Activated CD4-positive, alpha-beta T cell treated with anti-CD3 and anti-CD28 coated beads, Interleukin-2, amount 10 ng/mL, durations not matched to agents 24 days and 14 days (primary cell): ENCODE measurements around the gene PGC. TPM values are rescaled to one million over a fixed set of nuclear protein-coding genes. Genes with fewer than 3 reads are reported as not detected.

Experiments
- DNase-seq: peaks from one replicate; pipeline ENCODE4 v3.0.0; 2022
- H3K27ac Mint-ChIP-seq: one replicate; pipeline ENCODE4 v1.8.0; 2022; ENCODE audit warnings: mild to moderate bottlenecking, mixed read lengths
- H3K27me3 Mint-ChIP-seq: one replicate; pipeline ENCODE4 v1.8.0; 2022; ENCODE audit warnings: mixed read lengths
- H3K36me3 Mint-ChIP-seq: one replicate; pipeline ENCODE4 v1.8.0; 2022; ENCODE audit warnings: low read depth, mild to moderate bottlenecking, mixed read lengths
- H3K4me1 Mint-ChIP-seq: one replicate; pipeline ENCODE4 v1.8.0; 2021; ENCODE audit warnings: mixed read lengths
- H3K4me3 Mint-ChIP-seq: one replicate; pipeline ENCODE4 v1.8.0; 2022; ENCODE audit warnings: mild to moderate bottlenecking, moderate library complexity, mixed read lengths
- H3K9me3 Mint-ChIP-seq: one replicate; pipeline ENCODE4 v1.8.0; 2021; ENCODE audit warnings: mixed read lengths
- intact Hi-C: fragments of 100-400 bp; cut with micrococcal nuclease; formaldehyde crosslinking; loops from one replicate; pipeline ENCODE4 v1.15.1; 2023
- total RNA-seq: library from RNA; stranded (reverse); gene quantifications from 2 replicates; pipeline ENCODE4 v1.2.3, GENCODE V29; 2022

Gene PGC
- total RNA-seq: not detected in 2 replicates

DNA sequence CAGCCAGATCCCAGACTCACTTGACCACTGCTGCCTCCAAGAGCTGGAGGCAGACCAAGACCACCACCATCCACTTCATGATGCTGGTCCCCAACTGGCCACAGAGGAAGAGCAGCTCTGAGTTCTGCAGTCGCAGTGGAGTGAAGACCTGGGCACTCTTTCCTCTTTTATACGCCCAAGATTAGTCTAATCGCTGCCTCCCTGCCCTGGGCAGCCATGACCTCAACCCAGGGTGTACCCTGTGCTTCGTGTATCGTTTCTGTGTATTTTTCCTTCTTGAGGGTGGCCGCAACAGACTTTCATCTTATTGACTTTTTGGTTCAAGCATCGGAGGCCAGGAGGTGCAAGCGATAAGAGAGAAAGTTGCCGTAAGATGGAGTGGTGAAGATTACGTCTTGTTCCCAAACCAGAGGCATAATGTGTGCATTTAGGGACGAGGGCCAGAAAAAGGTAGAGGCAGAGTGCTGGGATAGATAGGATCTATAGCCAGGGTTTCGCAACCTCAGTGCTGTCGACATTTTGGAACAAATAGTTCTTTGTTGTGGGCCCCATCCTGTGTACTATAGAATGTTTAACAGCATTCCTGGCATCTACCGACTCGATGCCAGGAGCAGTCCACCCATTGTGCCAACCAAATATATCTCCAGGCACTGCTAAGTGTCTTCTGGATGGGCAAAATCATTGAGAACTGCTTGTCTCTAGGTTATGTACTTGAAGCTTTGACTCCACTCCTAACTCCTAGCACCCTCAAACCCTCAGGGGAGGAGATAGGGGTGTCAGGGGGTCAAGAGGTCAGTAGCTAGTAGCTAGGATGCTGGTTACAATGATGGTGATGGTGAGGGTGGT lies at the start of gene PGC:
Gene PGC (minus strand): TSS at position 142 of the 846 bp plus-strand sequence. CDS start 63 bp downstream, at position 79.
- no peaks in the 10 kb centered on the region for H3K4me1 Mint-ChIP-seq
- peaks cover 3% of the 10 kb centered on the region for H3K27me3 Mint-ChIP-seq
- no peaks in the 10 kb centered on the region for H3K36me3 Mint-ChIP-seq
- H3K4me3 Mint-ChIP-seq: no peak within 1 kb of the TSS
- no peaks in the 10 kb centered on the region for H3K9me3 Mint-ChIP-seq
- no peak within 1 kb of the TSS for H3K27ac Mint-ChIP-seq
- intact Hi-C loops: no loop called here
- DNase-seq: no peak

DNA sequence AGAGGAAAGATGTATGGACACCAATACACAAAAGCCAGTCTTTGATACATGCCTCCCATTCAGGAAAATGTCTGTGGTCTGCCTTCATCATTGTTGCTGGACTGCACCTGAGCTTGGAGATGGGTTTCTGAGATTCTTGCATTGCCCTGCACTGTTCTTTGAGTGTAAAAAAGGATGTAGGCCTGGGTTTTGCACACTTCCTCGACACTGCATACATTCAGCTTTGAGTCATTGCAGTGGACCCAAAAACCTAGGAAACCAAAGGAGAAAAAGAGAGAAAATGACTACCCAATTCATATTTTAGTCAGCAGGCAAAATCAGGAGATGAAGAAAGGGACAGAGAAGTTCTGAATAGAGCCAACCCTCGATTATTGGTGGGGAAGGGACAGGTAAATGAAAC lies 49.3 kb upstream of the PGC start:
- Mint-ChIP-seq H3K36me3 (peaks cover 15% of the 10 kb centered on the region), H3K27ac (no peak overlapping the region), H3K9me3 (no peaks in the 10 kb centered on the region), H3K4me1 (peaks cover 2% of the 10 kb centered on the region), H3K4me3 (no peak overlapping the region), H3K27me3 (no peaks in the 10 kb centered on the region)
- intact Hi-C loops: no loop called here
- DNase-seq: no peak

DNA sequence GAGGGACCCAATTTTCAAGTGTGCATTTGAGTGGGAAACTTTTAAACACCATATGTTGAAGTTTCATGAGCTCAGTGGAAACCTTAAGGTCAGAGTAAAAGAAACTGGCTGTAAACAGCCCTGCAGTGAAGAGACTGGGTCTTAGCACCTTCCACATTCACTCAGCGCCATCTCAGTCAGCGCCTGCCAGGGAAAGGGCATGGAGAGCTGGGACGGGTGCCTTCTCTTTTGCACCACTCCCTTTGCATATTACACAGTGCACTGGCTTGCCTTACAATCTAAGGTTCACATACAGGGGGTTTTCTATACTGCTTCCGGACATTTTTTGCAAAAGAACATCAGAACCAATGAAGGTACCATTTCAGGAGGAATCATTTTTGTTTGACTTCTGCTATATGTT lies 44.8 kb upstream of the PGC start:
- Mint-ChIP-seq H3K4me3 (no peak overlapping the region), H3K9me3 (no peaks in the 10 kb centered on the region), H3K36me3 (peaks cover 39% of the 10 kb centered on the region), H3K27me3 (no peaks in the 10 kb centered on the region), H3K27ac (no peak overlapping the region), H3K4me1 (peaks cover 8% of the 10 kb centered on the region)
- no peak for DNase-seq
- intact Hi-C loops: no loop called here

DNA sequence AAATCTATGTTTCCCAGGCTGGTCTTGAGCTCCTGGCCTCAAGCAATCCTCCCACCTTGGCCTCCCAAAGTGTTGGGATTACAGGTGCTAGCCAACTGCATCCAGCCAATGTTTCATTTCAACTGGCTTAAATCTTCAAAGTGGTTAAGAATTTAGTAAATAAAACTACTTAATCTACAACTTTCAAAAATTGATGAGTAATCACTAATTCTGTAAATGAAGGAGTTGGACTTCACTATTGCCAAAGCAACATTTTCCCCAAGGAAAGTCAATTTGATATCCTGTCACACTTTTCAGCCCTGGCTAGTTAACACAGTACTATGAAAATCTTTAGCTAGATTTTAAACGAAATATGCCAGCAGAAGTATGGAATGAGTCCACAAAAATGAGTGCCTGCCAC lies 44.1 kb upstream of the PGC start:
- peaks cover 36% of the 10 kb centered on the region for H3K36me3 Mint-ChIP-seq
- intact Hi-C loops: no loop called here
- no peak for DNase-seq
- no peaks in the 10 kb centered on the region for H3K27me3 Mint-ChIP-seq
- no peaks in the 10 kb centered on the region for H3K9me3 Mint-ChIP-seq
- H3K4me3 Mint-ChIP-seq: no peak overlapping the region
- no peak overlapping the region for H3K27ac Mint-ChIP-seq
- peaks cover 6% of the 10 kb centered on the region for H3K4me1 Mint-ChIP-seq

DNA sequence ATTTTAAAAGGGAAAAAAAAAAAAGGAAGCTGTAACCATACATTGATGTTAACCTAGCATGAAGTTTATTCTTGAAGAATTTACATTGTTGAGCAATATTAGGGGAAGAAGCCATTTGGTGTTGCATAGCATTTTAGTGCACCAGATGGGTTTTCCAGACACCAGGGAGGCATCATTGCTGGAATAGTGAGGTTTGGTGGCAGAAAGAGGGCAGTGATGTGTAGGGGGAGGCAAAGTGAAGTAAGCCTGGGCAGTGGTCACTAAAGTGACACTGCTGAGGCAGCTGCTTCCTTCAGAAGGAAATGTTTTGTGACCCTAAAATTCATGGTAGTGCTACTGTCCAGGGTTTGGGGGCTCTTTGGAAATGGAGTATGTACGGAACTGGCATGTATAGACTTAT lies 42.8 kb upstream of the PGC start:
- no peak for DNase-seq
- Mint-ChIP-seq H3K4me3 (no peak overlapping the region), H3K27ac (no peak overlapping the region), H3K9me3 (no peaks in the 10 kb centered on the region), H3K4me1 (peaks cover 8% of the 10 kb centered on the region), H3K27me3 (peaks cover under 1% of the 10 kb centered on the region), H3K36me3 (peaks cover 36% of the 10 kb centered on the region)
- intact Hi-C loops: no loop called here

DNA sequence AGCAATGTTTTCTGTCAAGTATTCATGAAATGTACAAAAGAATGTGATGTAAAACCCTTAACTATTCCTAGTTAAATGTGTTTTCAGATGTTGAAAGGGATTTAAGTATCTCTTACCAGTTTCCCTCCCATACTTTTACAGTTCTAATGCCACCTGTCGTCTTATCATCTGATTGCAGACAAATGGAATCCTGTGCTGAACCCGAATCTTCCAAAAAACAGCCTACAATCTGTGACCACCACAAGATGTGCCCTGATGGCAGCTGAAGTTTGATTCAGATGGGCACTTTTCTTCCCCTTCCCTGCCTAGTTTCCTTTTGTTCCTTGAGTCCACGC lies 42.2 kb upstream of the PGC start:
- DNase-seq: no peak
- Mint-ChIP-seq H3K4me1 (peaks cover 11% of the 10 kb centered on the region), H3K27me3 (peaks cover 6% of the 10 kb centered on the region), H3K9me3 (no peaks in the 10 kb centered on the region), H3K4me3 (peak overlapping the region; percentile 95), H3K27ac (peak overlapping the region; percentile 56), H3K36me3 (peaks cover 36% of the 10 kb centered on the region)
- intact Hi-C loops: loop anchor here (5.0 kb wide), 3 partner anchors 148 to 717 kb away; partner anchors contain the start of genes MRPS10, NFYA and OARD1

DNA sequence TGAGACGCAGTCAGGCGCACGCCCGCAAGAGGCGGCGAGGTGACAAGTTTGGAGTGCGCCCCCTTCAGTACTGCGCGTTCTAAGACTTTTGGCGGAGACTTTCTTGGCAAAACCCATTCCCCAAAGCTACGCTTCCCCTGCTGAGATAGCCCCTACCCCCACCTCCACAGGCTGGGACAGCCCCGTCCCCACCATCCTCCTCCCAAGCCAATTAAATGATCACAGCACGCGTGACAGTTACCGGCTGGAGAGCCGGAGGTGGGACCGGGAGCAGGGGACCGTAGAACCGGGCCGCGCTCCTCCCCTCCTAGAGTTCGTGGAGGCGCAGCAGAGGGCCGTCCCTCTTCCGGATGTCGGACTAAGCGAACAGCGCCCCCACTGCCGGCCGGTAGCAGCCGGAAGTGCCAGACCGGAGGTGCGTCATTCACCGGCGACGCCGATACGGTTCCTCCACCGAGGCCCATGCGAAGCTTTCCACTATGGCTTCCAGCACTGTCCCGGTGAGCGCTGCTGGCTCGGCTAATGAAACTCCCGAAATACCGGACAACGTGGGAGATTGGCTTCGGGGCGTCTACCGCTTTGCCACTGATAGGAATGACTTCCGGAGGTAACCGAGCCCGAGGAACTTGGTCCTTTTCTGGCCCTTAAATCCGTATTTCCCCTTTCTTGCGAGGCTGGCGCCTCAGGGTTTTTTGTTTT lies 40.2 kb upstream of the PGC start, which contains the start of gene TOMM6:
Gene TOMM6 (plus strand): TSS at position 476 of the 699 bp plus-strand sequence. CDS start 4 bp downstream, at position 480.
- H3K9me3 Mint-ChIP-seq: no peaks in the 10 kb centered on the region
- H3K4me3 Mint-ChIP-seq: peak within 1 kb of the TSS; percentile 95
- H3K4me1 Mint-ChIP-seq: peaks cover 12% of the 10 kb centered on the region
- peaks cover 12% of the 10 kb centered on the region for H3K27me3 Mint-ChIP-seq
- H3K36me3 Mint-ChIP-seq: peaks cover 30% of the 10 kb centered on the region
- intact Hi-C loops: loop anchor here (1.0 to 5.0 kb wide), 10 partner anchors 8 to 1092 kb away; partner anchors contain the start of genes BYSL, FRS3, MED20 and MRPS10
- DNase-seq: peak; percentile 99
- H3K27ac Mint-ChIP-seq: peak within 1 kb of the TSS; percentile 98

DNA sequence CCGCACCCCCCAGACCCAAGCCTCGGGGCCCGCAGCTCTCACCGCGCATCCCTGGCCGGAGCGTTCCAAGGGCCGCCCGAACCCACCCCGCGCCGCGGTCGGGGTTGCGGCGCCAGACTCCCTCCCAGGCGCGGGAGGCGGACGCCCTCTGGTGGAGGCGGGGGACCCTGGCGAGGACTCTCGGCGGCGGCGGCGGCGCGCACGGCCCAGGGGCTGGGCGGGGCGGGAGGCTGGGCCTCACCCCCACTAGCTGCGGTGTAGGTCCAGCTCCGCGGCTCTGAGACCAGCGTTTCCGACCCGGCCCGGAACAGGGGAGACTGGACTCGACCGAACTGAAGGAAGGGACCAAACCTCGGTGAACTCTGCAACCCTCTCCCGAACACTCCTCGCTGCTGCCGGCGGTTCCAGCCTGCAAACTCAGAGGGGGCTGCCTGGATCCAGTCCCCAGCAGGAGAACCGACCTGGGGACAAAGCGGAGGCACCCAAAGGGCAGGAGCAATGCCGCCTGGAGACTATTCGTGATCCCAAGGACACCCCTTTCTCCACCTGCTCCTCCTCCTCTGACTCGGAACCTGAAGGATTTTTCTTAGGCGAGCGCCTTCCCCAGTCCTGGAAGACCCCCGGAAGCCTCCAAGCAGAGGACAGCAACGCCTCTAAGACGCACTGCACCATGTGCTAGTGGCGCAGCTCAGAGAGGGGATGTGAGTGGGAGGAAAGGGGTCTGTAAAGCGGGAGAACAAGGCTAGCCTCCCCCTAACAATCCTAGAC lies 39.4 kb upstream of the PGC start:
- peaks cover 14% of the 10 kb centered on the region for H3K27me3 Mint-ChIP-seq
- intact Hi-C loops: loop anchor here (1.0 to 5.0 kb wide), 10 partner anchors 7 to 1093 kb away; partner anchors contain the start of genes BYSL, FRS3, MED20 and MRPS10
- no peaks in the 10 kb centered on the region for H3K9me3 Mint-ChIP-seq

DNA sequence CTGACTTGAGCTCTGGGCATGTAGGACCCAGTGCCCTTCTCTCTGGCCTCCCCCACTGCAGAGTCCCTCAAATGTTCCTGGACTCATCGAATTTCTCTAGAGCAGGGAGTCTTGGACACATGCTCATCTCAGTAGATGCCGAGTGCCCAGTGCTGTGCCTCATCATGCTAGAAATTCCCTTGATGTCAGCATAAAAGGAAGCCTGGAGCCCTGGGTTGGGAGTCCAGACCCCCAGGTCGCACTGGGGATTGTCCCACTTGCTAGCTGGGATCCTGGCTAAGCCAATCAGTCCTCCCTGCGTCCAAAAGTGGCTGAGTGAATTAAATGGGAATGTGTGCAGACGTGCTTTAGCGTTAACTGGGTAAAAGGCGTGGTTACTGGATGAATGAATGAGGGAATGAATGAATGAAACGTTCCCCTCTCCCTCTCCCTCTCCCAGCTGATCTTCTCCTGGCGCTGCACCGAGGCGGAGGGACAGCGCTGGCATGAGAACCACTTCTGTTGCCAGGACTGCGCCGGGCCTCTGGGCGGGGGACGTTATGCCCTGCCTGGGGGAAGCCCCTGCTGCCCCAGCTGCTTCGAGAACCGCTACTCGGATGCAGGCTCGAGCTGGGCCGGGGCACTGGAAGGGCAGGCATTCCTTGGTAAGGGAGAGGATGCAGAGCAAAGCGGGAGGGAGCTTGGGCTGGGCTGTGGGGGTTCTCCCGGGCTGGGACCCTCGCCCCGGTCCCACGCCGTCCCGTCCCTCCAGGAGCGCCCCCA lies 38.7 kb upstream of the PGC start:
- no peak overlapping the region for H3K27ac Mint-ChIP-seq
- peaks cover 21% of the 10 kb centered on the region for H3K36me3 Mint-ChIP-seq
- H3K27me3 Mint-ChIP-seq: peaks cover 19% of the 10 kb centered on the region
- H3K4me3 Mint-ChIP-seq: peak overlapping the region; percentile 95
- no peaks in the 10 kb centered on the region for H3K9me3 Mint-ChIP-seq
- DNase-seq: no peak
- H3K4me1 Mint-ChIP-seq: peaks cover 17% of the 10 kb centered on the region
- intact Hi-C loops: loop anchor here (5.0 kb wide), 3 partner anchors 151 to 714 kb away; partner anchors contain the start of genes MRPS10, NFYA and OARD1

More for the DNA sequence above, 39.4 kb upstream of the PGC start:
- peak; percentile 98 for DNase-seq
- Mint-ChIP-seq H3K36me3 (peaks cover 25% of the 10 kb centered on the region), H3K27ac (peak overlapping the region; percentile 98), H3K4me1 (peaks cover 12% of the 10 kb centered on the region), H3K4me3 (peak overlapping the region; percentile 95)

DNA sequence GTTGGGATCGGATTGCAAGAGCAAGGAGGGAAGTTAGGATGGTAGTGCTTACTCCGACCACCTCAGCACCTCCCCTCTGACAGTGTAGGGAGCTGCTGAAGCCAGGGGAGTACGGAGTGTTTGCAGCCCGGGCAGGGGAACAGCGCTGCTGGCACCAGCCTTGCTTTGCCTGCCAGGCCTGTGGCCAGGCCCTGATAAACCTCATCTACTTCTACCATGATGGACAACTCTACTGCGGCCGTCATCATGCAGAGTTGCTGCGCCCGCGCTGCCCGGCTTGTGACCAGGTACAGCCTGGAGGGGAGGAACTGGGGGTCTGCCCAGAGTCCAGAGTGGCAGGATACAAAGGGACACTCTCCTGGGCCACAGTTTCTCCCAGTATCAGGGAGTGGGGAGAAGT lies 38.1 kb upstream of the PGC start:
- Mint-ChIP-seq H3K9me3 (no peaks in the 10 kb centered on the region), H3K36me3 (peaks cover 18% of the 10 kb centered on the region), H3K4me1 (peaks cover 19% of the 10 kb centered on the region), H3K27me3 (peaks cover 19% of the 10 kb centered on the region), H3K27ac (no peak overlapping the region), H3K4me3 (peak overlapping the region; percentile 59)
- no peak for DNase-seq
- intact Hi-C loops: loop anchor here (5.0 kb wide), 3 partner anchors 152 to 713 kb away; partner anchors contain the start of genes MRPS10, NFYA and OARD1

DNA sequence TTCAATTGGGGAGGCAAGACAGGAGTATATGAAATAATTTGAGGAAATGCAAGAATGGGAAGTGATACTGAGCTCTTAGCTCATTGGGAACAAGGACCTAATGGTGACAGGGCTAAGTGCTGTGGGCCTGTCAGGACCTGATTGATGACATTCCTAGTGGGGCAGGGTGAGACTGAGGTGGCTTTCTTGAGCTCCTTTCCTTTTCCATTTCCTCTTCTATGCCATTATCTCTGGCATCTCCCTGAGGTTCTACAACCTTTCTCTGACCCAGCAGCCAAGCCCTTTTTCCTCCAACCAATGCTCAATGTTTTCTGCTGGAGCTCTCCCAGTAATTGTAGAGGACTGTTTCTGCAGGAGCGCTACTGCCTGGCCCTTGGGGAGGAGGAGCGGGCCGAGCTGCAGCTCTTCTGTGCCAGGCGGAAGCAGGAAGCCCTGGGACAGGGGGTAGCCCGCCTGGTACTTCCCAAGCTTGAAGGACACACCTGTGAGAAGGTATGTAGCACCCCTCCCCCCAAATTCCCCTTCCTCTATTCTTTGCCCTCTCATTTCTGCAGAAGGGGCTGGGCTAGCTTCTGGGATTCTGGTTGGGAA lies 37.5 kb upstream of the PGC start:
- Mint-ChIP-seq H3K9me3 (no peaks in the 10 kb centered on the region), H3K4me1 (peaks cover 22% of the 10 kb centered on the region), H3K4me3 (peak overlapping the region; percentile 59)

DNA sequence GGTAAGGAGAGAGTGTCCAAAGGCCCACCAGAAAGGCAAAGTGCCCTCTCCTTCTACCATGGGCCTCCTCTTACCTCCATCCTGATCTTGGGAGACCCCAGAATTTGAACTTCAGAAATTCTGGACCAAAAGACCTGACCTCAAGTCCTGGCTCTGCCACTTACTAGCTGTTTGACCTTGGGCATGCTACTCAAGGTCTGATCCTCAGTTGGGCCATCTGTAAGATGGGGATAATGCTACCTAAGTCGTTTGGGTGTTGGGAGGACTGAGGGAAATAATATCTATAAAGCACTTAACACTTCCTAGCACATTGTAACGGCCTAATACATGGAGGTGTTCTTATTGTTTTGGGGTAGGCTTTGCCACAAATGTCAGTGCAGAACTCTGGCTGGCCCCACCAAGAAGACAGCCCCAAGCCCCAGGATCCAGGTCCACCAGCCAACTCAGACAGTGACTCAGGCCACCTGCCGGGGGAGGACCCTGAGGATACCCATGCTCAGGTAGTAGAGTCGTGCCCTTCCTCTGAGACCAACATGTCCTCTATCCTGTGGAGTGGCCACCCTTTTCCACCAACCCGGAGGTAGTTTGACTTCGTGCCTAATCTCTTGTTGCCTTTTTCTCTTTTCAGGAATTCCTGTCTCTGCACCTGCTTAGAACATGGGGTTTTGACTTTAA lies 36.0 kb upstream of the PGC start:
- intact Hi-C loops: no loop called here
- no peak for DNase-seq
- peaks cover 21% of the 10 kb centered on the region for H3K27me3 Mint-ChIP-seq
- H3K27ac Mint-ChIP-seq: no peak overlapping the region
- peaks cover 23% of the 10 kb centered on the region for H3K4me1 Mint-ChIP-seq
- no peaks in the 10 kb centered on the region for H3K9me3 Mint-ChIP-seq
- peaks cover 5% of the 10 kb centered on the region for H3K36me3 Mint-ChIP-seq
- no peak overlapping the region for H3K4me3 Mint-ChIP-seq

More for the DNA sequence above, 37.5 kb upstream of the PGC start:
- H3K36me3 Mint-ChIP-seq: peaks cover 14% of the 10 kb centered on the region
- H3K27ac Mint-ChIP-seq: no peak overlapping the region
- H3K27me3 Mint-ChIP-seq: peaks cover 21% of the 10 kb centered on the region
- intact Hi-C loops: loop anchor here (5.0 kb wide), 3 partner anchors 153 to 712 kb away; partner anchors contain the start of genes MRPS10, NFYA and OARD1
- DNase-seq: no peak
